Right lung (tissue), 10 donors: Measurements from ENCODE around the gene CDC37L1. TPM values are rescaled to one million over a fixed set of nuclear protein-coding genes. Genes with fewer than 3 reads are reported as not detected.
"Not testable (repeated sequence)": the region's sequence is repeated elsewhere in the genome, so short reads cannot be mapped to it uniquely, and the experiment has no call there.

Experiments used
- DNase-seq, 2 donors: peaks; one replicate each; pipeline ENCODE4 v3.0.0-alpha.2; 2013
- long read RNA-seq, 8 donors: transcript quantifications; one replicate each; lab custom pipeline, GENCODE V29; 2026
- polyA plus RNA-seq, 5 donors: library from polyadenylated mRNA; unstranded; fragments of 120-200 nt; gene quantifications; one replicate each; pipeline versions ENCODE4 v1.2.1 to v1.2.3, GENCODE V29; 2013; ENCODE audit warnings: inconsistent platforms in 1 of 5, low replicate concordance in 1 of 5; ENCODE audit not compliant: insufficient read length in 5 of 5, insufficient read depth in 1 of 5

CDC37L1 gene
- 10 to 100 TPM; 13.7 to 18.8 (median 15.7) TPM for polyA plus RNA-seq
- long read RNA-seq, donor 1, transcript CDC37L1-201 (7 exons, 3,502 nt), result major isoform, 6 of 7 reads
- long read RNA-seq, donor 1, partial matches to known transcripts, result 0 of 7 reads
- long read RNA-seq, donor 1, other reads (novel, unspliced or antisense), result 0 of 7 reads
- long read RNA-seq, donor 2, partial matches to known transcripts, result 0 of 4 reads
- long read RNA-seq, donor 2, other reads (novel, unspliced or antisense), result 0 of 4 reads
- long read RNA-seq, donor 3, partial matches to known transcripts, result 0 of 4 reads
- long read RNA-seq, donor 3, other reads (novel, unspliced or antisense), result 0 of 4 reads
- long read RNA-seq, donor 4, partial matches to known transcripts, result 0 of 2 reads
- long read RNA-seq, donor 4, other reads (novel, unspliced or antisense), result 0 of 2 reads
- long read RNA-seq, donor 5, transcript CDC37L1-203 (2 exons, 784 nt), result major isoform, 9 of 13 reads
- long read RNA-seq, donor 5, partial matches to known transcripts, result 0 of 13 reads
- long read RNA-seq, donor 5, other reads (novel, unspliced or antisense), result 0 of 13 reads
- long read RNA-seq, donor 6, transcript CDC37L1-201 (7 exons, 3,502 nt), result major isoform, 7 of 10 reads
- long read RNA-seq, donor 6, partial matches to known transcripts, result 0 of 10 reads
- long read RNA-seq, donor 6, other reads (novel, unspliced or antisense), result 0 of 10 reads
- long read RNA-seq, donor 7, transcript CDC37L1-201 (7 exons, 3,502 nt), result major isoform, 5 of 5 reads
- long read RNA-seq, donor 7, partial matches to known transcripts, result 0 of 5 reads
- long read RNA-seq, donor 7, other reads (novel, unspliced or antisense), result 0 of 5 reads
- long read RNA-seq, donor 8, partial matches to known transcripts, result 0 of 2 reads
- long read RNA-seq, donor 8, other reads (novel, unspliced or antisense), result 0 of 2 reads

DNA sequence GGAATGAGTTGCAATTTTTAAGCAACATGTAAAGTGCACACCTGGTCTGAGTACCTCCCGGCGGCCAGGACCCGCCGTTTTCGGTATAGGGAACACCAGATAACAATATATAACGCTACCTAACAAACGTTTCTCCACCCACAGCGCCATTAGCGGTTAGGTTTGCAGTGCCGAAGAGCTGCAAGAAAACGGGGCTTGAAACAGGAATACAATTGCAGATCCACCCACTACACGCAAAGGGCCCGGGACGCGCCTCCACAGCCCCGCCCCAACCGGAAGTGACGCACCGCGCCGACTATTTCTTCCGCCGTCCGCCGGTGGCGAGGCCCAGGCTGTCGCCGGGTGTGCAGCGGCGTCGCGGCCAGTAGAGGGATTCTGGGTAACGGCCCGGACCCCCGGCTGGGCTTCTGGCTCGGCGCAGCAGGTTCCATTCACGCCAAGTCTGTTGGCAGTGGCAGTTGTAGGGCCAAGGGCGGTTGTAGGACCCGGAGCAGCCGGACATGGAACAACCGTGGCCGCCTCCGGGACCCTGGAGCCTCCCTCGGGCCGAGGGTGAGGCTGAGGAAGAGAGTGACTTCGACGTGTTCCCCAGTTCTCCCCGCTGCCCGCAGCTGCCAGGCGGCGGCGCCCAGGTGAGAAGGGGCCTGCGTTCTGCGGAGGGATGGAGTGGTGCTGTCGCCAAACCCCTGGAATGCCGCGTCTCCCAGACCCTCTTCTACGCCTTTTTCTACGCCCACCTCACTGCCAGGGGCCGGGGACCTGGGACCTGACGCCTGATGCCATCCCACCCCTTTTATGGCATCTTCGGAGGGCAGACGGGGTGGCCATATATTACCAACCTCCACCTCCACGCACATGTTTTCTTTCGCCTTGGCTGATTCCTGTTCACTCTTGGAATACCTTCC, at the start of gene CDC37L1:
Gene CDC37L1, plus strand, starts transcription at position 302 of the 905 bp plus-strand sequence. Its CDS starts 199 bp downstream, at position 501.
- peak; percentile 97 to 98 for DNase-seq

DNA sequence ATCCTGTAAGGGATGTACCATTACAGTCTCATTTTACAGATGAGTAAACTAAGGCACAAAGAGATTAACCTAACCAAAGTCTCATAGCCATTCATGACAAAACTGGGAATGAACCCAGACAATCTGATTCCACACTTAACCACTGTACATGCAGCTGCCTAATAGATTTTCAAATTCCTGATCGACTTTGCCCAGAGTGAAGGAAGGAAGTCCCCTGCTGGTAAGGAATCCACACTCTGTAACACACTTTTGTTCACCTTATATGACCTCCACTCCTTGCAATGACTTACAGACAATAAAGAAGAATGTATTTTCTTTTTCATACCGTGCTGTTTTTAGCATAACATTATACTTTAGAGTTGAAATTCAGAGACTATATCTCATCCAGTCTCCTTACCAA, 48.5 kb upstream of the CDC37L1 start:
- DNase-seq, result no peak

DNA sequence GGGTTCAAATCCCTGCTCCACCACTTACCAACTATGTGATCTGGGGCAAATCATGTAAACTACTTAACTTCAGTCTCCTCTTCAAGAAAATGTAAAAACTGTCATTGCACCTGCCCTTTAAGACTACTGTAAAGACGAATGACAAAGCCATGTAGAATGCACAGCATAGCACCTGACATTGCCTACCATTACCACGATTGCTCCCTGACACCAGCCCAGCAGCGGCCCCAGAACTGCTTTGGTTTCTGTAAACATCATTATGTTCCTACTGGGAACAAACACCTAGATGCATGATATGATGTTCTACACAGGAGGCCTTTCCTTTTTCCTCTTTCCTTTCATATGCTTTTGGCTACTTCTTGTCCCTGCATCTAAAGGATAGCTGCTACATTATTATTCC, 40.4 kb upstream of the CDC37L1 start:
- DNase-seq, result no peak

GRCh38 chr9:4639420-4639819, 39.9 kb upstream of the CDC37L1 start:
- DNase-seq, result no peak

DNA sequence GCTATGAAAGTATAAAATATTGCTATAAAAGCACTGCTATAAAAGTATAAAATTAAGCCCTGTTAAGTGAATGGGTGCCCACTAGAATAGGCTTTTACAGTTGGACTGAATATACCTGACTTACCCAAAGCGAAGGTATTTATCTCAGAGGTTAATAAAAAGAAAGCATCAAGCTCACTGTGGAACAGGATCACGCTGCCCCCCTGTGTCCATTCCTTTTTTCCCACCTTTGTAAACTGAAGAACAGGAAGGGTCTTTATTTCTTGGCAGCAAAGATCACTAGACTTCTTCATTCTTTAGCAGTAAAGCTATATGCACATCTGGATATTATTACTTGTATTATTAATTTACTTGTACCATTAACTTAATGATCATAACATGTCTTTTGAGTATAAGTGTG, 39.3 kb upstream of the CDC37L1 start:
- no peak for DNase-seq

DNA sequence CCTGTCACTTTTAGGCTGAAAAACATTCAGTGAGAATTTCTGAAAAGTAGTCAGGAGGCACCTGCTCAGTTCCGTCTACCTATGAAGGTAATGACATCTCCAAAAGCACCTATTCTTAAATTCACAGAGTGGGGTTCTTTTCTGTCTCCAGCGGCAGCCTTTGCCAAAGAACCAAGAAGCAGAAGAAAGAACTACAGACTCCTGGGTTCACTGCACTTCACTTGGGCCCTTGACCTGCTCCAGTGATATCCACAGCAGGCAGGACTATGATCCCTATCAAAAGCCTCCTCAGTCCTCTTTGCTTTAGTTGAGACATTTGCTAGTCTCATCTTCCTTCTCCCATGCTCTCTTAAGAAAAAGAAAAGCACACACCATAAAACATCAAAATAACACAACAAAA, 37.0 kb upstream of the CDC37L1 start:
- no peak for DNase-seq

GRCh38 chr9:4654084-4654483, 25.3 kb upstream of the CDC37L1 start:
- no peak for DNase-seq

DNA sequence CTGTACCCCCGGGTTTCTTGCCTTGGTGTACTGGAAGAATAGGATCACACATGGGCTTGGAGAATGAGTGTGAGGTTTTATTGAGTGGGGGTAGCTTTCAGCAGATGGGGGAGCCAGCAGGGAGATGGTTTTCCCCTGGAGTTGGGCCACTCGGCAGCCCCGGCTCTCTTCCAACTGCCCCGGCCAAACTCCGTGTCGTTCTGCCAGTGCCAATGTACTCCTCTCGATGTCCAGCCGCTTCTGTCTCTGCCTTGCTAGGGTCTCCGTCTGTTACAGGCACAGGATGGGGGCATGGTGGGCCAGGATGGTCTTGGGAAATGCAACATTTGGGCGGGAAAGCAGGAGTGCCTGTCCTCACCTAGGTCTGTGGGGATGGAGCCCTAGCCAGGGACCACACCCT, 24.8 kb upstream of the CDC37L1 start:
- DNase-seq, result no peak

GRCh38 chr9:4656196-4656595, 23.2 kb upstream of the CDC37L1 start:
- DNase-seq, result not testable (repeated sequence)

GRCh38 chr9:4656621-4657020, 22.7 kb upstream of the CDC37L1 start:
- no peak for DNase-seq

- DNase-seq, result no peak
Measured at GRCh38 chr9:4657426-4658159, 21.8 kb upstream of the CDC37L1 start.

GRCh38 chr9:4660665-4661064, 18.7 kb upstream of the CDC37L1 start:
- not testable (repeated sequence) for DNase-seq

- no peak for DNase-seq
Measured at GRCh38 chr9:4661165-4661564, 18.2 kb upstream of the CDC37L1 start.

- DNase-seq, result peak in 1 of 2 donors; percentile 8
Measured at GRCh38 chr9:4661611-4662010, 17.8 kb upstream of the CDC37L1 start.

DNA sequence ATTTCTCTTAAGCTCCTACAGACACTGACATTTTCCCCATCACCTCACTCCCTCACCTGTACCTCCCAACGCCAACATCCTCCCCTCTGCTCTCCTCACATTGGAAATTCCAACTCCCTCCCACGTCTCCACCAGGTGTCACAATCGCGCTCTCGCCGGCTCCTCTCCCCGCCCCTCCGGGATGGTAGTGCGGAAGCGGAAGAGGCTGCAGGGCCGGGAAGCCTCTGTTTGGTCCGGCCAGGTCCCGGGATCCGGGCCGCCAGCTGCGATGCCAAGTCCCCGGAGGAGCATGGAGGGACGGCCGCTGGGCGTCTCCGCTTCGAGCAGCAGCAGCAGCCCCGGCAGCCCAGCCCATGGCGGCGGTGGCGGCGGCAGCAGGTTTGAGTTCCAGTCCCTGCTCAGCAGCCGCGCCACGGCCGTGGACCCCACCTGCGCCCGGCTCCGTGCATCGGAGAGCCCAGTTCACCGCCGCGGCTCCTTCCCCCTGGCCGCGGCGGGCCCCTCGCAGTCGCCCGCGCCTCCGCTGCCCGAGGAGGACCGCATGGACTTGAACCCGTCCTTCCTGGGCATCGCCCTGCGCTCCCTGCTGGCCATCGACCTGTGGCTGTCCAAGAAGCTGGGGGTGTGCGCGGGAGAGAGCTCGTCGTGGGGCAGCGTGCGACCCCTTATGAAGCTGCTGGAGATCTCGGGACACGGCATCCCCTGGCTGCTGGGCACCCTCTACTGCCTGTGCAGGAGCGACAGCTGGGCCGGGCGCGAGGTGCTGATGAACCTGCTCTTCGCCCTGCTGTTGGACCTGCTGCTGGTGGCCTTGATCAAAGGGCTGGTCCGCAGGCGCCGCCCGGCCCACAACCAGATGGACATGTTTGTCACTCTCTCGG, 17.0 kb upstream of the CDC37L1 start, which contains the start of gene PLPP6:
Gene PLPP6, plus strand, starts transcription at position 187 of the 881 bp plus-strand sequence. Its CDS starts 82 bp downstream, at position 269.
- DNase-seq, result peak; percentile 72 to 80

DNA sequence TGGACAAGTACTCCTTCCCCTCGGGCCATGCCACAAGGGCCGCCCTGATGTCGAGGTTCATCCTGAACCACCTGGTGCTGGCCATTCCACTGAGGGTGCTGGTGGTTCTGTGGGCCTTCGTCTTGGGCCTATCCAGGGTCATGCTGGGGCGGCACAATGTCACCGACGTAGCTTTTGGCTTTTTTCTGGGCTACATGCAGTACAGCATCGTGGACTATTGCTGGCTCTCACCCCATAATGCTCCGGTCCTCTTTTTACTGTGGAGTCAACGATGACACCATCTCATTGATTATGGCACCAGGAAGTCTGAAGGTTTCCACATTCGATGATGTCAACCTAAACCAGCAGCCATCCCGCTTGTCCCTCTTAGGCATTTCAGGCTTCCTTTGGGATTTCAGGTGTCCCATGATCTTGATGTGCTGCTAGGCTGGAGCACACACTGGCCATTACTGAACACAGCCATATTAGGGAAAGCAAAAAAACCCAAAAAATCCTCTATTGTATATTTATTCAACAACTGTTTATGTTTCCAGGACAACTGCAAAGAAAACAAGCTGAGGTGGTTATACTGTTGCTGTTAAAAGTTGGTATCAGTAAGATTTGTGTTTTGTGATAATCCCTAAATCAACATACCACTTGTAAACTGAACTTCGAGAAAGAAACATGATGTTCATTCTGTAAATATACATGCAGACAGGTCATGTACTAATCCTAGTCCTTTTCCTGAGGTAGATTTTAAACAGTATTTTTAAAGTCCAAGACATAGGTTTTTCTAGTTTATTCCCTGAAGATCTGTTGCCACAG, 16.2 kb upstream of the CDC37L1 start:
- peak in 1 of 2 donors; percentile 6 for DNase-seq

GRCh38 chr9:4663956-4664355, 15.4 kb upstream of the CDC37L1 start:
- DNase-seq, result no peak

DNA sequence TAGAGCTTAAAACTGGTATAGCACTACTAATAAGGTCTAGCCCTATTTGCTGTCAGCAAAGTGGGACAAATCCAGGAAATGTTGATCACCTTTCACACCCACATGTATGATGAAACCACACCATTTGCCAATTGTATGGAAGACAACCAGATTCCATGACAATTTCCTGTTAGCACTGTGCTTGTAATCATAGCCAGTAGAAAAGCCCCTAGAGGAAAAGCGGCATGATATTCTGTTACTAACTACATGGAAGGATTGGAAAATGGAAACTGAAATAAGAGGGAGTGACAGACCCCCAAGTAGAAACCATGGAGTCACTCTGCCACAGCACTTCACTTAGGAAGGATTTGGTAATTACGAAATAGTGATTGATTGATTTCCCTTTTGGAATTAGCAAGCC, 14.0 kb upstream of the CDC37L1 start:
- DNase-seq, result peak in 1 of 2 donors; percentile 40
